H7 (cell line): ENCODE results near the gene TSACC. TPM values are rescaled to one million over a fixed set of nuclear protein-coding genes. Genes with fewer than 3 reads are reported as not detected.

ENCODE experiments used
- DNase-seq: peaks from one replicate; pipeline ENCODE4 v3.0.0; 2012
- H3K27me3 ChIP-seq: 2 replicates; pipeline ENCODE4 v1.6.0; 2011; ENCODE audit warnings: mild to moderate bottlenecking, low read length; ENCODE audit not compliant: control insufficient read depth, insufficient read depth
- H3K36me3 ChIP-seq: replicated peaks from 2 replicates; pipeline ENCODE4 v1.5.1; 2011; ENCODE audit warnings: low read length; ENCODE audit not compliant: control insufficient read depth, insufficient read depth
- H3K4me3 ChIP-seq: 2 replicates; pipeline ENCODE4 v1.5.1; 2011; ENCODE audit warnings: low read depth, mild to moderate bottlenecking, control low read depth, low read length, moderate library complexity; ENCODE audit not compliant: insufficient read depth
- total RNA-seq: library from RNA; depleted of rRNA; stranded (reverse); fragments of >200 nt; shearing (Covaris generic); gene quantifications from 2 replicates; pipeline ENCODE4 v1.2.3, GENCODE V29; 2014

Gene TSACC
- total RNA-seq, 1 experiment from 2014 or later: 2.2 TPM

- H3K4me3 ChIP-seq: no peak overlapping the region
- DNase-seq: peak; percentile 35
- no peaks in the 10 kb centered on the region for H3K36me3 ChIP-seq
- no peaks in the 10 kb centered on the region; the same call in none of the 2 replicates for H3K27me3 ChIP-seq
Observed at GRCh38 chr1:156376146-156376545, 37.8 kb downstream of the TSACC start.

- peak; percentile 46 for DNase-seq
- Histone ChIP-seq H3K36me3 (no peaks in the 10 kb centered on the region), H3K4me3 (no peak overlapping the region), H3K27me3 (no peaks in the 10 kb centered on the region; the same call in 1 of the 2 replicates)
Observed at GRCh38 chr1:156376958-156377919, 38.9 kb downstream of the TSACC start.

GRCh38 chr1:156378557-156378956 lies 40.2 kb downstream of the TSACC start:
- DNase-seq: peak; percentile 40
- H3K4me3 ChIP-seq: no peak overlapping the region
- H3K27me3 ChIP-seq: no peaks in the 10 kb centered on the region; the same call in 1 of the 2 replicates
- H3K36me3 ChIP-seq: no peaks in the 10 kb centered on the region

GRCh38 chr1:156379420-156380165 lies 41.3 kb downstream of the TSACC start:
- no peak overlapping the region for H3K4me3 ChIP-seq
- no peaks in the 10 kb centered on the region for H3K36me3 ChIP-seq
- no peaks in the 10 kb centered on the region; the same call in 1 of the 2 replicates for H3K27me3 ChIP-seq
- peak; percentile 76 for DNase-seq

GRCh38 chr1:156382561-156382960 lies 44.2 kb downstream of the TSACC start:
- DNase-seq: no peak
- Histone ChIP-seq H3K4me3 (no peak overlapping the region), H3K27me3 (peaks cover 14% of the 10 kb centered on the region), H3K36me3 (no peaks in the 10 kb centered on the region)

GRCh38 chr1:156383023-156383422 lies 44.7 kb downstream of the TSACC start:
- DNase-seq: peak; percentile 93
- H3K36me3 ChIP-seq: no peaks in the 10 kb centered on the region
- H3K27me3 ChIP-seq: peaks cover 19% of the 10 kb centered on the region
- H3K4me3 ChIP-seq: no peak overlapping the region

GRCh38 chr1:156384007-156384406 lies 45.7 kb downstream of the TSACC start:
- H3K27me3 ChIP-seq: peaks cover 28% of the 10 kb centered on the region
- no peaks in the 10 kb centered on the region for H3K36me3 ChIP-seq
- DNase-seq: no peak
- H3K4me3 ChIP-seq: no peak overlapping the region

- H3K4me3 ChIP-seq: no peak overlapping the region
- no peak for DNase-seq
- peaks cover 34% of the 10 kb centered on the region for H3K27me3 ChIP-seq
- no peaks in the 10 kb centered on the region for H3K36me3 ChIP-seq
Observed at GRCh38 chr1:156384658-156385057, 46.3 kb downstream of the TSACC start.

GRCh38 chr1:156385534-156386031 lies 47.3 kb downstream of the TSACC start:
- Histone ChIP-seq H3K4me3 (no peak overlapping the region), H3K36me3 (no peaks in the 10 kb centered on the region), H3K27me3 (peaks cover 43% of the 10 kb centered on the region)

GRCh38 chr1:156386134-156386901 lies 48.0 kb downstream of the TSACC start:
- DNase-seq: no peak
- Histone ChIP-seq H3K27me3 (peaks cover 48% of the 10 kb centered on the region), H3K36me3 (no peaks in the 10 kb centered on the region), H3K4me3 (no peak overlapping the region)

More at GRCh38 chr1:156385534-156386031, 47.3 kb downstream of the TSACC start:
- DNase-seq: peak; percentile 88

- peaks cover 55% of the 10 kb centered on the region for H3K27me3 ChIP-seq
- no peak for DNase-seq
- H3K4me3 ChIP-seq: no peak overlapping the region
- H3K36me3 ChIP-seq: no peaks in the 10 kb centered on the region
Observed at GRCh38 chr1:156386949-156387869, 48.9 kb downstream of the TSACC start.

GRCh38 chr1:156387870-156388173 lies 49.5 kb downstream of the TSACC start:
- Histone ChIP-seq H3K36me3 (no peaks in the 10 kb centered on the region), H3K27me3 (peaks cover 55% of the 10 kb centered on the region), H3K4me3 (peak overlapping the region; percentile 44; the same call in 1 of the 2 replicates)
- no peak for DNase-seq
